Colonic mucosa (tissue), 4 donors: ENCODE data around the gene BRINP2. TPM values are rescaled to one million over a fixed set of nuclear protein-coding genes. Genes with fewer than 3 reads are reported as not detected.

ENCODE experiments used
- DNase-seq: peaks from one replicate; pipeline ENCODE4 v3.0.0-alpha.2; 2020
- H3K27ac ChIP-seq: fragments of 200-600 bp; one replicate; pipeline ENCODE4 v1.8.0; 2021
- H3K27me3 ChIP-seq: fragments of 200-600 bp; one replicate; pipeline ENCODE4 v1.8.0; 2021
- H3K36me3 ChIP-seq: fragments of 200-600 bp; one replicate; pipeline ENCODE4 v1.8.0; 2021
- H3K4me1 ChIP-seq: fragments of 200-600 bp; one replicate; pipeline ENCODE4 v1.8.0; 2021; ENCODE audit warnings: mild to moderate bottlenecking
- H3K4me3 ChIP-seq: fragments of 200-600 bp; one replicate; pipeline ENCODE4 v1.8.0; 2021
- H3K9ac ChIP-seq, 2 donors: one replicate each; pipeline ENCODE4 v1.7.0; 2013; ENCODE audit warnings: control low read depth in 2 of 2, low read depth in 2 of 2, low read length in 2 of 2
- H3K9me3 ChIP-seq: fragments of 200-600 bp; one replicate; pipeline ENCODE4 v1.8.0; 2021
- CTCF ChIP-seq: fragments of 200-600 bp; IDR thresholded peaks from one replicate; pipeline ENCODE4 v1.8.0; 2022; ENCODE audit warnings: antibody characterized with exemption, mild to moderate bottlenecking
- intact Hi-C: fragments of 100-400 bp; cut with DNase I; formaldehyde crosslinking; loops from one replicate; pipeline ENCODE4 v1.14.1; 2022
- total RNA-seq, 2 donors: library from RNA; stranded (reverse); fragmentation: NEBNext Ultra II Directional in 1 of 2; extraction: Animal tissue kit (Norgen Biotek cat#: 25700) in 1 of 2; gene quantifications; one replicate each; pipeline ENCODE4 v1.2.1, GENCODE V29; 2021
- donor health status: healthy.
- donor health status: DM: no; HTN: no; CAD: no.
- donor health status: DM: no; HTN: no; CAD: no.

The BRINP2 gene
- total RNA-seq, 2 donors from 2014 or later = not detected

GRCh38 chr1:177165069-177165439 lies 5.7 kb upstream of the BRINP2 start:
- Histone ChIP-seq H3K27ac (no peak overlapping the region), H3K27me3 (peaks cover 32% of the 10 kb centered on the region), H3K9ac (no peak overlapping the region), H3K4me1 (no peaks in the 10 kb centered on the region), H3K36me3 (no peaks in the 10 kb centered on the region), H3K9me3 (no peaks in the 10 kb centered on the region), H3K4me3 (no peak overlapping the region)
- intact Hi-C loops = no loop called here
- DNase-seq = no peak
- TF ChIP-seq CTCF = no peak

GRCh38 chr1:177171536-177172123 lies 872 bp downstream of the BRINP2 start:
- no peak for DNase-seq
- TF ChIP-seq CTCF = no peak
- no peak overlapping the region for H3K27ac ChIP-seq
- intact Hi-C loops = no loop called here
- H3K4me1 ChIP-seq = no peaks in the 10 kb centered on the region
- no peaks in the 10 kb centered on the region for H3K36me3 ChIP-seq
- no peak overlapping the region for H3K4me3 ChIP-seq
- peaks cover 32% of the 10 kb centered on the region for H3K27me3 ChIP-seq
- no peaks in the 10 kb centered on the region for H3K9me3 ChIP-seq
- H3K9ac ChIP-seq = no peak overlapping the region

- Histone ChIP-seq H3K27me3 (peaks cover 26% of the 10 kb centered on the region), H3K4me1 (no peaks in the 10 kb centered on the region), H3K9me3 (no peaks in the 10 kb centered on the region), H3K36me3 (no peaks in the 10 kb centered on the region), H3K4me3 (no peak overlapping the region), H3K9ac (no peak overlapping the region), H3K27ac (no peak overlapping the region)
- no peak for TF ChIP-seq CTCF
- DNase-seq = no peak
- intact Hi-C loops = no loop called here
These were observed 1.5 kb downstream of the BRINP2 start for GRCh38 chr1:177172272-177172671.

- Histone ChIP-seq H3K4me3 (no peak overlapping the region), H3K36me3 (no peaks in the 10 kb centered on the region), H3K9ac (no peak overlapping the region), H3K4me1 (no peaks in the 10 kb centered on the region), H3K27me3 (peaks cover 26% of the 10 kb centered on the region), H3K27ac (no peak overlapping the region), H3K9me3 (no peaks in the 10 kb centered on the region)
- intact Hi-C loops = no loop called here
- no peak for DNase-seq
- no peak for TF ChIP-seq CTCF
These were observed 2.1 kb downstream of the BRINP2 start for GRCh38 chr1:177172866-177173265.

GRCh38 chr1:177173976-177174375 lies 3.2 kb downstream of the BRINP2 start:
- Histone ChIP-seq H3K27me3 (peaks cover 26% of the 10 kb centered on the region), H3K9me3 (no peaks in the 10 kb centered on the region), H3K36me3 (no peaks in the 10 kb centered on the region), H3K9ac (no peak overlapping the region), H3K4me3 (no peak overlapping the region), H3K27ac (no peak overlapping the region), H3K4me1 (no peaks in the 10 kb centered on the region)
- intact Hi-C loops = no loop called here
- no peak for DNase-seq
- TF ChIP-seq CTCF = no peak
